ENCODE results near the gene SPDYC.

The SPDYC gene

DNA sequence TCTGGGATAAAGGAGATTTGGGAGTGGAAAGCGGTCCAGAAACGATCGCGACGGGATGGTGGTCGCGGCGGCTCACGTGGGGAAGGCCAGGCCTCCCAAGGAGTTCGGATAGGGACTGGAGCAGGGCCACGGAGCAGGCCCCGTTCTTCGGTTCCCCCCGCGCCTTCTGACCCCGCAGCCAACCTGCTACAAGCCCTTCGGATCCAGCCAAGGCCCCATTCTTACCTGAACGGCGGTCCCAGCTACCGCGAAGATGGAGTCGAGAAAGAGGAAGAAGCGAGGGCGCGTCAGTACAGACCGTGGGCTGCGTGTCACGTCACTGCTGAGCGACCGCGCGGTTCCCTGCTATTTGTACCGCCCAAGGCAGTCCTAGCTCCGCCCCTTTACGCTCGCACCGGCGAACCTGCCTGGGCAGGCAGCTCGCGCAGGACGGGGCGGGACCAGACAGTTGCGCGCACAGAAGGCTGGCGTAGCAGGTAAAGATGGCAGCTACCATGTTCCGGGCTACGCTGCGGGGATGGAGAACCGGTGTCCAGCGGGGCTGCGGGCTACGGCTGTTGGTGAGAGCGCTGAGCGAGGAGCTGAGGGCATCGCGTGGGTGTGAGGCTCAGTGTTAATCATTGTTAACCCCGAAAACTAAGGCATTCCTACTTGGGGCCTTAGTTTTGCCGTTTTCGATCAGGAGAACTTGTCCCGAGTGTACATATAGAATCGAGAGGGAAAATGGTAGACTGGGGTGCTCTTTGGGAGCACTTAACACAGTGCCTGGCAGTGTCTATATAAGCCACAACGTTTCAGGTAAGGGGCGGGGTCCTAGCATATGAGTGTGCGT lies 48.0 kb upstream of the SPDYC start, which contains the start of the genes FAU and MRPL49:
Gene FAU (minus strand): TSS at position 270 of the 832 bp plus-strand sequence. CDS start 321 bp downstream, outside the sequence.
Gene MRPL49 (plus strand): TSS at position 457 of the 832 bp plus-strand sequence. CDS start 26 bp downstream, at position 483.
- peak within 1 kb of the TSS; percentile 71 for H3K27ac ChIP-seq (ENCODE audit: low read depth, low read length)
- H2AFZ ChIP-seq (ENCODE audit: low read depth, low read length, severe bottlenecking): peak within 1 kb of the TSS; percentile 14
- peaks cover 13% of the 10 kb centered on the region; the same call in 1 of the 2 replicates for H3K36me3 ChIP-seq (ENCODE audit: low read length)
- TF ChIP-seq EZH2phosphoT487 (conservative IDR thresholded peaks at IDR 0.05; ENCODE audit: low read length): no peak
- TF ChIP-seq, protein P1, sequence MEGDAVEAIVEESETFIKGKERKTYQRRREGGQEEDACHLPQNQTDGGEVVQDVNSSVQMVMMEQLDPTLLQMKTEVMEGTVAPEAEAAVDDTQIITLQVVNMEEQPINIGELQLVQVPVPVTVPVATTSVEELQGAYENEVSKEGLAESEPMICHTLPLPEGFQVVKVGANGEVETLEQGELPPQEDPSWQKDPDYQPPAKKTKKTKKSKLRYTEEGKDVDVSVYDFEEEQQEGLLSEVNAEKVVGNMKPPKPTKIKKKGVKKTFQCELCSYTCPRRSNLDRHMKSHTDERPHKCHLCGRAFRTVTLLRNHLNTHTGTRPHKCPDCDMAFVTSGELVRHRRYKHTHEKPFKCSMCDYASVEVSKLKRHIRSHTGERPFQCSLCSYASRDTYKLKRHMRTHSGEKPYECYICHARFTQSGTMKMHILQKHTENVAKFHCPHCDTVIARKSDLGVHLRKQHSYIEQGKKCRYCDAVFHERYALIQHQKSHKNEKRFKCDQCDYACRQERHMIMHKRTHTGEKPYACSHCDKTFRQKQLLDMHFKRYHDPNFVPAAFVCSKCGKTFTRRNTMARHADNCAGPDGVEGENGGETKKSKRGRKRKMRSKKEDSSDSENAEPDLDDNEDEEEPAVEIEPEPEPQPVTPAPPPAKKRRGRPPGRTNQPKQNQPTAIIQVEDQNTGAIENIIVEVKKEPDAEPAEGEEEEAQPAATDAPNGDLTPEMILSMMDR (IDR thresholded peaks at IDR 0.05; ENCODE audit: insufficient read depth, low read length, poor library complexity, severe bottlenecking): no peak
- H3K9me3 ChIP-seq (ENCODE audit: insufficient read depth, low read length): no peaks in the 10 kb centered on the region
- no peaks in the 10 kb centered on the region for H3K9me2 ChIP-seq (replicated peaks; ENCODE audit: insufficient read depth, low read length)
- H3K4me3 ChIP-seq (ENCODE audit: insufficient read depth, low read length, poor library complexity, severe bottlenecking): peak within 1 kb of the TSS; percentile 89
- H3K4me2 ChIP-seq (ENCODE audit: low read depth, low read length, poor library complexity, severe bottlenecking): peak within 1 kb of the TSS; percentile 87
- H4K20me1 ChIP-seq (ENCODE audit: low read depth, low read length): no peaks in the 10 kb centered on the region
- peaks cover 34% of the 10 kb centered on the region for H3K79me2 ChIP-seq (ENCODE audit: insufficient read depth, low read length)
- peaks cover 50% of the 10 kb centered on the region for H3F3A ChIP-seq (ENCODE audit: insufficient read depth)
- peak within 1 kb of the TSS; percentile 95 for H3K9ac ChIP-seq (ENCODE audit: low read length)
- H3K27me3 ChIP-seq (ENCODE audit: low read length): no peaks in the 10 kb centered on the region

DNA sequence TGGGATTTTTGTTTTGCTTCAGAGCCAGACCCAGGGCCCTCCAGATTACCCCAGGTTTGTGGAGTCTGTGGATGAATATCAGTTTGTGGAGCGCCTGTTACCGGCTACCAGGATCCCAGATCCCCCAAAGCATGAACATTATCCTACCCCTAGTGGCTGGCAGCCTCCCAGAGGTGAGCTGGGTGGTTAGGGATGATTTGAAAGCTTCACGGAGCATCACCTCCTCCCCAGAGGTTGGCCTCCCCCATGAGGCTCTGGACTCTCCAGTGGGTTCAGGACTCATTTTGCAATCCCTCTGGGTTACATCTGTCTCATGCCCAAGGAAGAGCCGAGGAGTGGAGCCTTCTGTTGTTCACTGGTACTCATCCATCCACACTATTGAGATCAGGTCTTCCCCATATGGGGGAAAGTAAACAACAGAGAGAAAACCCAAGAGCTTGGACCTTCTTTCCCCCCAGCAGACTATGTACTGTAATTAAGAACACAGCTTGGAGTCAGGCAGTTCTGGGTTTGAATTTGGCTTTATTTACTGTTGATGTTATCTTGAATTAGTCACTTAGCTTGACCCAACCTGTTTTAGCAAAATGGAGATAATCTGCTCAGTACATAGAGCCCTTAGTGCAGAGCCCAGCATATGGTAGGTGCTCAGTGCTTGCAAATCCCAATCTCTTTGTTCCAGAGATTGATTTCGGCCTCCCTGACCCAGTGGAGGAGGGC lies 45.4 kb upstream of the SPDYC start:
- H3K4me3 ChIP-seq (ENCODE audit: insufficient read depth, low read length, poor library complexity, severe bottlenecking): no peak overlapping the region
- no peak overlapping the region for H2AFZ ChIP-seq (ENCODE audit: low read depth, low read length, severe bottlenecking)
- H4K20me1 ChIP-seq (ENCODE audit: low read depth, low read length): no peaks in the 10 kb centered on the region
- no peak overlapping the region for H3K9ac ChIP-seq (ENCODE audit: low read length)
- no peaks in the 10 kb centered on the region for H3K9me3 ChIP-seq (ENCODE audit: insufficient read depth, low read length)
- peaks cover 51% of the 10 kb centered on the region for H3F3A ChIP-seq (ENCODE audit: insufficient read depth)
- H3K9me2 ChIP-seq (replicated peaks; ENCODE audit: insufficient read depth, low read length): no peaks in the 10 kb centered on the region
- no peak overlapping the region for H3K27ac ChIP-seq (ENCODE audit: low read depth, low read length)
- peaks cover 34% of the 10 kb centered on the region for H3K79me2 ChIP-seq (ENCODE audit: insufficient read depth, low read length)
- TF ChIP-seq, protein P1 (IDR thresholded peaks at IDR 0.05; ENCODE audit: insufficient read depth, low read length, poor library complexity, severe bottlenecking): no peak
- no peak for TF ChIP-seq EZH2phosphoT487 (conservative IDR thresholded peaks at IDR 0.05; ENCODE audit: low read length)
- no peak overlapping the region for H3K4me2 ChIP-seq (ENCODE audit: low read depth, low read length, poor library complexity, severe bottlenecking)
- peaks cover 19% of the 10 kb centered on the region; the same call in 1 of the 2 replicates for H3K36me3 ChIP-seq (ENCODE audit: low read length)
- no peaks in the 10 kb centered on the region for H3K27me3 ChIP-seq (ENCODE audit: low read length)

DNA sequence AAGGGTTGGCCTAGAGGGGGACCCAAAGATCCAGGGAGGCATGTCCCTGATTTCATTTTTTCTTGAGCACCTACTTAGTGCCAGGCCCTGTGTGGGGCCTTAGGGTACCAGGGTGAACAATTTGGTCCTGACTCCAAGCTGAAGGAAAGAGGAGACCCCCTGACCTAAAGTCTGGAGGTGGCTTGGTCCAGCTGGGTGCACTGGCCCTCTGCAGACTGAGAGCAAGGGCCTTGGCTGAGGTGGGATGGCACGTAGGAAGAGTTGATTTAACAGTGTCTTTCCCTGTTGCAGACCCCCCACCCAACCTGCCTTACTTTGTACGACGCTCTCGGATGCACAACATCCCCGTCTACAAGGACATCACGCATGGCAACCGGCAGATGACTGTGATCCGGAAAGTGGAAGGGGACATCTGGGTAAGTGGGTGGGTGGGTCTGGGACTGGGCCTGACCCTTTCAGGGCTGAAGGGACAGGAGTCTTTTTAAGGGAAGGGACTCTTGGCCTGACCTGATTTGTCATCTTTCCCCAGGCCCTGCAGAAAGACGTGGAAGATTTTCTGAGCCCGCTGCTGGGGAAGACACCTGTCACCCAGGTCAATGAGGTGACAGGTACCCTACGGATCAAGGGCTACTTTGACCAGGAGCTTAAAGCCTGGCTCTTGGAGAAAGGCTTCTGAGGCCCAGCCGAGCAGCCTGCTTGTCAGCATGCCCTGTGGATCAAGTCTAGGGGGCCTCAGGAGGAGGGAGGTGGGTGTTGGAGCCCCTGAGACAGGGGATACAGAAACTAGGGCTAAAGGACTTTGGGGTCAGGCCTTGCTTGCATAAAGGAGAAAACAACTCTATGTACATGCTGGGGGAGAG lies 44.6 kb upstream of the SPDYC start:
- Histone ChIP-seq H3K36me3 (ENCODE audit: low read length) (0 out of 2 replicates have a peak, but pooled peaks cover 15% of the 10 kb centered on the region), H4K20me1 (ENCODE audit: low read depth, low read length) (no peaks in the 10 kb centered on the region), H3K27ac (ENCODE audit: low read depth, low read length) (no peak overlapping the region), H3K4me2 (ENCODE audit: low read depth, low read length, poor library complexity, severe bottlenecking) (no peak overlapping the region), H3K79me2 (ENCODE audit: insufficient read depth, low read length) (peaks cover 31% of the 10 kb centered on the region), H3K9me2 (replicated peaks; ENCODE audit: insufficient read depth, low read length) (no peaks in the 10 kb centered on the region), H3K9me3 (ENCODE audit: insufficient read depth, low read length) (no peaks in the 10 kb centered on the region), H2AFZ (ENCODE audit: low read depth, low read length, severe bottlenecking) (no peak overlapping the region), H3F3A (ENCODE audit: insufficient read depth) (peaks cover 46% of the 10 kb centered on the region), H3K4me3 (ENCODE audit: insufficient read depth, low read length, poor library complexity, severe bottlenecking) (no peak overlapping the region), H3K9ac (ENCODE audit: low read length) (no peak overlapping the region), H3K27me3 (ENCODE audit: low read length) (no peaks in the 10 kb centered on the region)
- TF ChIP-seq, protein P1 (IDR thresholded peaks at IDR 0.05; ENCODE audit: insufficient read depth, low read length, poor library complexity, severe bottlenecking): no peak
- no peak for TF ChIP-seq EZH2phosphoT487 (conservative IDR thresholded peaks at IDR 0.05; ENCODE audit: low read length)
